HG02870 (cell line): ENCODE data around the gene ZDHHC1.

Experiments
- ATAC-seq: cut with Tn5 transposase; IDR thresholded peaks from one replicate; pipeline ENCODE4 v1.9.1; 2021; ENCODE audit warnings: mild to moderate bottlenecking, moderate library complexity; ENCODE audit not compliant: unreplicated experiment

Gene ZDHHC1

GRCh38 chr16:67396159-67397035, 19.9 kb downstream of the ZDHHC1 start:
- ATAC-seq: no peak

- no peak for ATAC-seq
Observed at GRCh38 chr16:67395458-67396158, 20.7 kb downstream of the ZDHHC1 start.

GRCh38 chr16:67395105-67395457, 21.2 kb downstream of the ZDHHC1 start:
- no peak for ATAC-seq

GRCh38 chr16:67394155-67395104, 21.8 kb downstream of the ZDHHC1 start:
- ATAC-seq: no peak

- ATAC-seq: no peak
Observed at GRCh38 chr16:67393788-67394154, 22.5 kb downstream of the ZDHHC1 start.

GRCh38 chr16:67393111-67393787, 23.0 kb downstream of the ZDHHC1 start, which contains the start of gene TPPP3:
Gene TPPP3 (minus strand): TSS chr16:67393498. CDS start chr16:67391111, 2,387 bp downstream.
- ATAC-seq: no peak

- no peak for ATAC-seq
Observed at GRCh38 chr16:67392301-67393059, 23.8 kb downstream of the ZDHHC1 start.

- ATAC-seq: no peak
Observed at GRCh38 chr16:67391424-67392300, 24.6 kb downstream of the ZDHHC1 start.

GRCh38 chr16:67390816-67391423, 25.4 kb downstream of the ZDHHC1 start:
- ATAC-seq: no peak

GRCh38 chr16:67389911-67390815, 26.1 kb downstream of the ZDHHC1 start:
- no peak for ATAC-seq

- ATAC-seq: no peak
Observed at GRCh38 chr16:67388591-67388990, 27.7 kb downstream of the ZDHHC1 start.

GRCh38 chr16:67388191-67388590, 28.1 kb downstream of the ZDHHC1 start:
- no peak for ATAC-seq

GRCh38 chr16:67387479-67388079, 28.7 kb downstream of the ZDHHC1 start:
- no peak for ATAC-seq

- ATAC-seq: no peak
Observed at GRCh38 chr16:67386861-67387455, 29.3 kb downstream of the ZDHHC1 start.

GRCh38 chr16:67384778-67385510, 31.3 kb downstream of the ZDHHC1 start:
- ATAC-seq: no peak

- ATAC-seq: no peak
Observed at GRCh38 chr16:67383284-67383683, 33.0 kb downstream of the ZDHHC1 start.
